WTC11 (cell line): ENCODE measurements around the gene NLRP2B. TPM values are rescaled to one million over a fixed set of nuclear protein-coding genes. Genes with fewer than 3 reads are reported as not detected.

Source experiments
- ATAC-seq: fragments of 200-7000 bp; cut with Tn5 transposase; 2 replicates; pipeline ENCODE4 v1.10.0; 2021; ENCODE audit warnings: mild to moderate bottlenecking, moderate library complexity
- CTCF ChIA-PET: fragments of 300-600 bp; sonication (Branson Sonifier 250); formaldehyde crosslinking; loops from one replicate; lab custom pipeline; 2021; ENCODE audit warnings: antibody characterized with exemption; lab: Charles Lee
- POLR2A ChIA-PET: fragments of 350-600 bp; sonication (Branson Sonifier 250); formaldehyde crosslinking; loops from one replicate; lab custom pipeline; 2021; ENCODE audit warnings: antibody characterized with exemption; lab: Charles Lee
- DNase-seq: peaks from one replicate; pipeline ENCODE4 v3.0.0; 2021; ENCODE audit warnings: low spot score
- H3K27ac Mint-ChIP-seq: 2 replicates; pipeline ENCODE4 v1.8.0; 2021; ENCODE audit warnings: mixed read lengths
- H3K27me3 Mint-ChIP-seq: 2 replicates; pipeline ENCODE4 v1.8.0; 2021; ENCODE audit warnings: low read depth, mild to moderate bottlenecking, moderate library complexity, mixed read lengths
- H3K36me3 Mint-ChIP-seq: 2 replicates; pipeline ENCODE4 v1.8.0; 2021; ENCODE audit warnings: mixed read lengths
- H3K4me1 Mint-ChIP-seq: 2 replicates; pipeline ENCODE4 v1.8.0; 2022; ENCODE audit warnings: mixed read lengths
- H3K4me3 Mint-ChIP-seq: 2 replicates; pipeline ENCODE4 v1.8.0; 2021; ENCODE audit warnings: mild to moderate bottlenecking, moderate library complexity, mixed read lengths
- H3K9me3 Mint-ChIP-seq: 2 replicates; pipeline ENCODE4 v1.8.0; 2021; ENCODE audit warnings: mixed read lengths
- ATF6 ChIP-seq: sonication (generic); formaldehyde crosslinking; IDR thresholded peaks from 2 replicates; pipeline ENCODE4 v1.8.1; 2023; ENCODE audit warnings: mild to moderate bottlenecking, missing genetic modification reagents
- CBFB ChIP-seq: sonication (generic); formaldehyde crosslinking; IDR thresholded peaks from 2 replicates; pipeline ENCODE4 v1.8.1; 2022; ENCODE audit warnings: mild to moderate bottlenecking, low read depth, missing genetic modification reagents
- ELF4 ChIP-seq: sonication (generic); formaldehyde crosslinking; IDR thresholded peaks from 2 replicates; pipeline ENCODE4 v1.8.1; 2022; ENCODE audit warnings: low read depth, mild to moderate bottlenecking, moderate library complexity, missing genetic modification reagents
- FOXJ3 ChIP-seq: sonication (generic); formaldehyde crosslinking; IDR thresholded peaks from 2 replicates; pipeline ENCODE4 v1.9.0; 2021; ENCODE audit warnings: missing genetic modification reagents, mild to moderate bottlenecking, borderline replicate concordance
- NFE2L1 ChIP-seq: sonication (generic); formaldehyde crosslinking; IDR thresholded peaks from 2 replicates; pipeline ENCODE4 v1.8.1; 2023; ENCODE audit warnings: missing genetic modification reagents
- NR1H2 ChIP-seq: sonication (generic); formaldehyde crosslinking; IDR thresholded peaks from 2 replicates; pipeline ENCODE4 v1.9.0; 2021; ENCODE audit warnings: mild to moderate bottlenecking, moderate library complexity, missing genetic modification reagents
- SP1 ChIP-seq: sonication (generic); formaldehyde crosslinking; conservative IDR thresholded peaks from 2 replicates; pipeline ENCODE4 v1.8.1; 2022; ENCODE audit warnings: missing genetic modification reagents
- STAT6 ChIP-seq: sonication (generic); formaldehyde crosslinking; conservative IDR thresholded peaks from 2 replicates; pipeline ENCODE4 v1.8.1; 2023; ENCODE audit warnings: mild to moderate bottlenecking, low read depth, missing genetic modification reagents, moderate library complexity
- TP53 ChIP-seq: sonication (generic); formaldehyde crosslinking; IDR thresholded peaks from 2 replicates; pipeline ENCODE4 v1.8.1; 2023; ENCODE audit warnings: mild to moderate bottlenecking, missing genetic modification reagents
- ZNF232 ChIP-seq: sonication (generic); formaldehyde crosslinking; IDR thresholded peaks from 2 replicates; pipeline ENCODE4 v1.8.0; 2022; ENCODE audit warnings: mild to moderate bottlenecking, missing genetic modification reagents
- ZNF396 ChIP-seq: fragments of 250-450 bp; sonication (Bioruptor Pico); IDR thresholded peaks from 2 replicates; pipeline ENCODE4 v1.8.0; 2021; ENCODE audit warnings: mild to moderate bottlenecking, moderate library complexity, borderline replicate concordance
- total RNA-seq: library from RNA; stranded (reverse); gene quantifications from 3 replicates; pipeline ENCODE4 v1.2.3, GENCODE V29; 2021
- TF ChIP-seq, protein P1 (sequence below): fragments of 250-450 bp; sonication (Bioruptor Pico); IDR thresholded peaks from 2 replicates; pipeline ENCODE4 v1.9.0; 2021; ENCODE audit warnings: mild to moderate bottlenecking, borderline replicate concordance
- TF ChIP-seq, protein P2 (sequence below): sonication (generic); formaldehyde crosslinking; IDR thresholded peaks from 2 replicates; pipeline ENCODE4 v1.8.1; 2023; ENCODE audit warnings: mild to moderate bottlenecking, missing genetic modification reagents
- TF ChIP-seq, protein P3 (sequence below): sonication (generic); formaldehyde crosslinking; IDR thresholded peaks from 2 replicates; pipeline ENCODE4 v1.8.1; 2022; ENCODE audit warnings: missing genetic modification reagents, borderline replicate concordance

Gene NLRP2B
- total RNA-seq, 1 experiment from 2014 or later, result not detected

DNA sequence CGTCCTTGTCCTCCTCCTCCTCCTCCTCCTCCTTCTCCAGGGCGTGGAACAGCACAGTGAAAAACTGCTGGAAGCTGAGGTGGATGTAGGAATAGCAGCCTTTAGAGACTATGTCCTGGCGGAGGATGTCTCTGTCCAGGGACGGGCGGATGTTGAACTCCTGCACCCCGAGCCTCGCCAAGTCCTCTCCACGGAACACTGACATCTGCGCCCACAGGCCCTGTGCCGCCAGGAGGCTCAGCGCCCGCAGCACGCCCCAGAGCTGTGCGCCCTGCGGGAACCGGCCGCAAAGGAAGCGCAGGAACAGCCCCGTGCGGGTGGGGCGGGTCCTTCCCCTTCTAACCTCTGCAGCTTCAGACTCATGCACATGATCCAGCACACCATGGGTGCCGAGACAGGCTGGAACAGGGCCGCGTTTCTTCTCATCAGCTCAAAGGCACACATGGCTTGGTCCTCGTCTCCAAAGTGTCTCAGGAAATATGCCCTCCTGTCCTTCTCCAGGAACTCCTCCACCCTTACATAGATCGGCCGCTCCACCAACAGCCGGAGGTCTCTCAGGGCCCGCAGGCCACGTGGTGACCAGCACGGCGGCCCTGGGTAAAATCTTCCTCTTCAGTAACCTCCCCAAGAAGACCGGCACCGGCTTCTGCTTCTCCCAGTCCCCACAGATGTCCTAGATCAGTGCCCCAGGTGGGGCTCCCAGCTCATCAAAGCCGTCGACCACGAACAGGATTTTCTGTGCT lies 1.2 kb downstream of the NLRP2B start:
- ATAC-seq (no peak), DNase-seq (no peak)
- H3K9me3 Mint-ChIP-seq, result peaks cover 14% of the 10 kb centered on the region
- no peak overlapping the region for H3K4me3 Mint-ChIP-seq
- H3K4me1 Mint-ChIP-seq, result peaks cover 16% of the 10 kb centered on the region
- CTCF ChIA-PET, result no interaction called here
- H3K27me3 Mint-ChIP-seq, result peaks cover 2% of the 10 kb centered on the region; the same call in 1 of the 2 replicates
- TF ChIP-seq ZNF232 (CRISPR knock-in tag) (no peak), NR1H2 (CRISPR knock-in tag) (no peak), FOXJ3 (no peak), ELF4 (CRISPR knock-in tag) (no peak), ZNF396 (no peak), NFE2L1 (no peak), TP53 (CRISPR knock-in tag) (no peak), SP1 (no peak)
- TF ChIP-seq, all 79 proteins: peak for 0
- Mint-ChIP-seq H3K36me3 (peaks cover 14% of the 10 kb centered on the region), H3K27ac (no peak overlapping the region)
- POLR2A ChIA-PET, result no interaction called here

DNA sequence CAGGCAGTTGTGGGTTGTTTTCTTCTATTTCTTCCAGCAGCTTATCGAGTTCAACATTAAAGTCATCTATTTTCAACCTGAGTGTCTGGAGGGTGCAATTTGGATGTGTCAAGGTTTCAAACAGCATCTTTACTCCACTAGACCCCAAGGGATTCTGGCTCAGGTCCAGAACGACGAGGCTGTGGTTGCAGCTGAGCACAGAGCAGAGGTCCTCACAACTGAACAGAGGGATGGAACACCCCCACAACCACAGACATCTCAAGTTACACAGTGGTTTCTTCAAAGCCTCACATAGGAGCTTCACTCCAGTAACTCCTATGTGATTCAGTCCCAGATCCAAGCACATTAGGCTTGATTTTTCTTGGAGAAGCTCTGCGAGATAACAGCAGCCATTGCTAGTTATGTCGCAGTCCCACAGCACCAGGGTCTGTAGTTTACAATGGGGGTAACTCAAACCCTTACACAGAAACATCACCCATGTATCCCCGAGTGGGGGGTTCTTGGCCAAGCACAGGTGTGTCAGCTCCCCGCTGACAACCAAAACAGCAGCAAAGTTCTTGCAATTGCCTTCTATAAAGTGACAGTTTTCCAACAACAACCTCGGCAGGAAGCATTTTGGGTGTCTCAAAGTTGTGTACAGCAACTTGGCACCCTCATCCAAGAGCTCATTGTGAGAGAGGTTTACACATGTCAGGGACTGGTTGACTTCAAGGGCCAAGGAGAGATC lies 2.8 kb downstream of the NLRP2B start:
- no peak for DNase-seq
- peaks cover 2% of the 10 kb centered on the region; the same call in 1 of the 2 replicates for H3K27me3 Mint-ChIP-seq
- peaks cover 15% of the 10 kb centered on the region for H3K9me3 Mint-ChIP-seq
- ChIA-PET POLR2A (no interaction called here), CTCF (no interaction called here)
- ATAC-seq, result no peak
- peaks cover 17% of the 10 kb centered on the region for H3K36me3 Mint-ChIP-seq
- H3K4me3 Mint-ChIP-seq, result no peak overlapping the region
- no peak overlapping the region for H3K27ac Mint-ChIP-seq
- H3K4me1 Mint-ChIP-seq, result peaks cover 13% of the 10 kb centered on the region
- TF ChIP-seq, protein P1, sequence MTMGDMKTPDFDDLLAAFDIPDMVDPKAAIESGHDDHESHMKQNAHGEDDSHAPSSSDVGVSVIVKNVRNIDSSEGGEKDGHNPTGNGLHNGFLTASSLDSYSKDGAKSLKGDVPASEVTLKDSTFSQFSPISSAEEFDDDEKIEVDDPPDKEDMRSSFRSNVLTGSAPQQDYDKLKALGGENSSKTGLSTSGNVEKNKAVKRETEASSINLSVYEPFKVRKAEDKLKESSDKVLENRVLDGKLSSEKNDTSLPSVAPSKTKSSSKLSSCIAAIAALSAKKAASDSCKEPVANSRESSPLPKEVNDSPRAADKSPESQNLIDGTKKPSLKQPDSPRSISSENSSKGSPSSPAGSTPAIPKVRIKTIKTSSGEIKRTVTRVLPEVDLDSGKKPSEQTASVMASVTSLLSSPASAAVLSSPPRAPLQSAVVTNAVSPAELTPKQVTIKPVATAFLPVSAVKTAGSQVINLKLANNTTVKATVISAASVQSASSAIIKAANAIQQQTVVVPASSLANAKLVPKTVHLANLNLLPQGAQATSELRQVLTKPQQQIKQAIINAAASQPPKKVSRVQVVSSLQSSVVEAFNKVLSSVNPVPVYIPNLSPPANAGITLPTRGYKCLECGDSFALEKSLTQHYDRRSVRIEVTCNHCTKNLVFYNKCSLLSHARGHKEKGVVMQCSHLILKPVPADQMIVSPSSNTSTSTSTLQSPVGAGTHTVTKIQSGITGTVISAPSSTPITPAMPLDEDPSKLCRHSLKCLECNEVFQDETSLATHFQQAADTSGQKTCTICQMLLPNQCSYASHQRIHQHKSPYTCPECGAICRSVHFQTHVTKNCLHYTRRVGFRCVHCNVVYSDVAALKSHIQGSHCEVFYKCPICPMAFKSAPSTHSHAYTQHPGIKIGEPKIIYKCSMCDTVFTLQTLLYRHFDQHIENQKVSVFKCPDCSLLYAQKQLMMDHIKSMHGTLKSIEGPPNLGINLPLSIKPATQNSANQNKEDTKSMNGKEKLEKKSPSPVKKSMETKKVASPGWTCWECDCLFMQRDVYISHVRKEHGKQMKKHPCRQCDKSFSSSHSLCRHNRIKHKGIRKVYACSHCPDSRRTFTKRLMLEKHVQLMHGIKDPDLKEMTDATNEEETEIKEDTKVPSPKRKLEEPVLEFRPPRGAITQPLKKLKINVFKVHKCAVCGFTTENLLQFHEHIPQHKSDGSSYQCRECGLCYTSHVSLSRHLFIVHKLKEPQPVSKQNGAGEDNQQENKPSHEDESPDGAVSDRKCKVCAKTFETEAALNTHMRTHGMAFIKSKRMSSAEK (CRISPR knock-in tag), result no peak
- TF ChIP-seq ATF6 (no peak), STAT6 (CRISPR knock-in tag) (no peak), ELF4 (CRISPR knock-in tag) (no peak), CBFB (no peak)
- TF ChIP-seq, protein P2, sequence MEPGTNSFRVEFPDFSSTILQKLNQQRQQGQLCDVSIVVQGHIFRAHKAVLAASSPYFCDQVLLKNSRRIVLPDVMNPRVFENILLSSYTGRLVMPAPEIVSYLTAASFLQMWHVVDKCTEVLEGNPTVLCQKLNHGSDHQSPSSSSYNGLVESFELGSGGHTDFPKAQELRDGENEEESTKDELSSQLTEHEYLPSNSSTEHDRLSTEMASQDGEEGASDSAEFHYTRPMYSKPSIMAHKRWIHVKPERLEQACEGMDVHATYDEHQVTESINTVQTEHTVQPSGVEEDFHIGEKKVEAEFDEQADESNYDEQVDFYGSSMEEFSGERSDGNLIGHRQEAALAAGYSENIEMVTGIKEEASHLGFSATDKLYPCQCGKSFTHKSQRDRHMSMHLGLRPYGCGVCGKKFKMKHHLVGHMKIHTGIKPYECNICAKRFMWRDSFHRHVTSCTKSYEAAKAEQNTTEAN (CRISPR knock-in tag), result no peak
- TF ChIP-seq, protein P3, sequence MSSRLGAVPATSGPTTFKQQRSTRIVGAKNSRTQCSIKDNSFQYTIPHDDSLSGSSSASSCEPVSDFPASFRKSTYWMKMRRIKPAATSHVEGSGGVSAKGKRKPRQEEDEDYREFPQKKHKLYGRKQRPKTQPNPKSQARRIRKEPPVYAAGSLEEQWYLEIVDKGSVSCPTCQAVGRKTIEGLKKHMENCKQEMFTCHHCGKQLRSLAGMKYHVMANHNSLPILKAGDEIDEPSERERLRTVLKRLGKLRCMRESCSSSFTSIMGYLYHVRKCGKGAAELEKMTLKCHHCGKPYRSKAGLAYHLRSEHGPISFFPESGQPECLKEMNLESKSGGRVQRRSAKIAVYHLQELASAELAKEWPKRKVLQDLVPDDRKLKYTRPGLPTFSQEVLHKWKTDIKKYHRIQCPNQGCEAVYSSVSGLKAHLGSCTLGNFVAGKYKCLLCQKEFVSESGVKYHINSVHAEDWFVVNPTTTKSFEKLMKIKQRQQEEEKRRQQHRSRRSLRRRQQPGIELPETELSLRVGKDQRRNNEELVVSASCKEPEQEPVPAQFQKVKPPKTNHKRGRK (CRISPR knock-in tag), result no peak
